Activated naive CD4-positive, alpha-beta T cell treated with anti-CD3 and anti-CD28 coated beads, Interleukin-2, amount 50 U/mL, for 24 hours (primary cell): ENCODE data around the gene GID4.

Source experiments
- H3K27ac Mint-ChIP-seq: one replicate; pipeline ENCODE4 v1.8.0; 2021; ENCODE audit warnings: mild to moderate bottlenecking, mixed read lengths
- H3K27me3 Mint-ChIP-seq: one replicate; pipeline ENCODE4 v1.8.0; 2021; ENCODE audit warnings: mixed read lengths
- H3K36me3 Mint-ChIP-seq: one replicate; pipeline ENCODE4 v1.8.0; 2021; ENCODE audit warnings: mixed read lengths
- H3K4me1 Mint-ChIP-seq: one replicate; pipeline ENCODE4 v1.8.0; 2021; ENCODE audit warnings: mixed read lengths
- H3K4me3 Mint-ChIP-seq: one replicate; pipeline ENCODE4 v1.8.0; 2021; ENCODE audit warnings: mild to moderate bottlenecking, mixed read lengths
- H3K9me3 Mint-ChIP-seq: one replicate; pipeline ENCODE4 v1.8.0; 2021; ENCODE audit warnings: mixed read lengths

GID4 gene

GRCh38 chr17:18115517-18115916 lies 76.3 kb downstream of the GID4 start:
- Mint-ChIP-seq H3K36me3 (no peaks in the 10 kb centered on the region), H3K9me3 (no peaks in the 10 kb centered on the region), H3K27ac (no peak overlapping the region), H3K4me3 (no peak overlapping the region), H3K27me3 (peaks cover 1% of the 10 kb centered on the region), H3K4me1 (no peaks in the 10 kb centered on the region)

- peaks cover 1% of the 10 kb centered on the region for H3K27me3 Mint-ChIP-seq
- H3K4me1 Mint-ChIP-seq = no peaks in the 10 kb centered on the region
- no peak overlapping the region for H3K27ac Mint-ChIP-seq
- no peak overlapping the region for H3K4me3 Mint-ChIP-seq
- H3K36me3 Mint-ChIP-seq = no peaks in the 10 kb centered on the region
- H3K9me3 Mint-ChIP-seq = no peaks in the 10 kb centered on the region
Measured at GRCh38 chr17:18116078-18116477, 76.9 kb downstream of the GID4 start.

GRCh38 chr17:18117533-18117932 lies 78.3 kb downstream of the GID4 start:
- H3K9me3 Mint-ChIP-seq = no peaks in the 10 kb centered on the region
- H3K4me3 Mint-ChIP-seq = no peak overlapping the region
- peaks cover 1% of the 10 kb centered on the region for H3K27me3 Mint-ChIP-seq
- no peaks in the 10 kb centered on the region for H3K36me3 Mint-ChIP-seq
- H3K4me1 Mint-ChIP-seq = no peaks in the 10 kb centered on the region
- H3K27ac Mint-ChIP-seq = no peak overlapping the region
